Activated CD8-positive, alpha-beta T cell treated with anti-CD3 and anti-CD28 coated beads for 36 hours (primary cell): Measurements from ENCODE around the gene MYO1H. TPM values are rescaled to one million over a fixed set of nuclear protein-coding genes. Genes with fewer than 3 reads are reported as not detected.
"Not testable (repeated sequence)": the region's sequence is repeated elsewhere in the genome, so short reads cannot be mapped to it uniquely, and the experiment has no call there.

Source experiments
- ATAC-seq: fragments of 200-7000 bp; cut with Tn5 transposase; one replicate; pipeline ENCODE4 v1.10.0; 2021; ENCODE audit warnings: mild to moderate bottlenecking, moderate library complexity
- CTCF ChIA-PET: fragments of 350-600 bp; sonication (Branson Sonifier 250); formaldehyde crosslinking; loops from one replicate; lab custom pipeline; 2021; ENCODE audit warnings: antibody characterized with exemption; lab: Charles Lee
- POLR2A ChIA-PET: fragments of 350-600 bp; sonication (Branson Sonifier 250); formaldehyde crosslinking; loops from one replicate; lab custom pipeline; 2021; ENCODE audit warnings: antibody characterized with exemption; lab: Charles Lee
- DNase-seq: peaks from one replicate; pipeline ENCODE4 v3.0.0-alpha.2; 2020
- H3K27ac Mint-ChIP-seq: one replicate; pipeline ENCODE4 v1.8.0; 2021; ENCODE audit warnings: mild to moderate bottlenecking, mixed read lengths
- H3K27me3 Mint-ChIP-seq: one replicate; pipeline ENCODE4 v1.8.0; 2021; ENCODE audit warnings: mixed read lengths
- H3K36me3 Mint-ChIP-seq: one replicate; pipeline ENCODE4 v1.8.0; 2021; ENCODE audit warnings: low read depth, mixed read lengths
- H3K4me1 Mint-ChIP-seq: one replicate; pipeline ENCODE4 v1.8.0; 2021; ENCODE audit warnings: low read depth, mixed read lengths
- H3K4me3 Mint-ChIP-seq: one replicate; pipeline ENCODE4 v1.8.0; 2021; ENCODE audit warnings: mild to moderate bottlenecking, moderate library complexity, mixed read lengths
- H3K9me3 Mint-ChIP-seq: one replicate; pipeline ENCODE4 v1.8.0; 2021; ENCODE audit warnings: mixed read lengths
- intact Hi-C: fragments of 100-400 bp; cut with micrococcal nuclease; formaldehyde crosslinking; loops from one replicate; pipeline ENCODE4 v1.10.0; 2022
- total RNA-seq, 2 experiments: library from RNA; stranded (reverse); gene quantifications; one replicate each; pipeline ENCODE4 v1.2.3, GENCODE V29; 2021
- TF ChIP-seq, protein P1 (sequence below): fragments of 200-600 bp; IDR thresholded peaks from one replicate; pipeline ENCODE4 v1.8.0; 2022; ENCODE audit warnings: antibody characterized with exemption, mild to moderate bottlenecking

MYO1H gene
- total RNA-seq, 2 experiments from 2014 or later: not detected

DNA sequence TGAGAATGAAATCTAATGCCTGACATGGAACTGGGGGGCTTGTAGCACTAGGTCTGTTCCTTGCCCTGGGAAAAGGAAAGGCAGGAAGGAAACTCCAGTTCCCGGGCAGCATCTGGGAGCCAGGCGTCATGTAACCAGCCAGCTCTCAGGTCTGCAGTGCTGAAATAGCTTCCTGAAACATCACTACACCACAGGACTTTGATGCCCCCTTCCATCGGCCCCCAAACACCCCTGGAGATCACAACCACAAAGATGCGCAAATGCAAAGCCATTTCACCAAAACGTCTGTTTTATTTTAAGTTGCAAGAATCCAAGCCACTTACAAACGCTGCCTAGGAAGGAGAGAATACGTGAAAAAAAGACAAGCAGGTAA lies 88.5 kb downstream of the MYO1H start:
- Mint-ChIP-seq H3K27ac (no peak overlapping the region), H3K4me1 (peaks cover 10% of the 10 kb centered on the region), H3K36me3 (no peaks in the 10 kb centered on the region), H3K4me3 (no peak overlapping the region), H3K27me3 (no peaks in the 10 kb centered on the region), H3K9me3 (no peaks in the 10 kb centered on the region)
- no peak for ATAC-seq
- POLR2A ChIA-PET: no interaction called here
- CTCF ChIA-PET: interaction anchor here (1.2 kb wide), 1 partner anchor 79 kb away, joined by 3 read pairs; no protein-coding TSS in a partner anchor
- intact Hi-C loops: no loop called here
- TF ChIP-seq, protein P1, sequence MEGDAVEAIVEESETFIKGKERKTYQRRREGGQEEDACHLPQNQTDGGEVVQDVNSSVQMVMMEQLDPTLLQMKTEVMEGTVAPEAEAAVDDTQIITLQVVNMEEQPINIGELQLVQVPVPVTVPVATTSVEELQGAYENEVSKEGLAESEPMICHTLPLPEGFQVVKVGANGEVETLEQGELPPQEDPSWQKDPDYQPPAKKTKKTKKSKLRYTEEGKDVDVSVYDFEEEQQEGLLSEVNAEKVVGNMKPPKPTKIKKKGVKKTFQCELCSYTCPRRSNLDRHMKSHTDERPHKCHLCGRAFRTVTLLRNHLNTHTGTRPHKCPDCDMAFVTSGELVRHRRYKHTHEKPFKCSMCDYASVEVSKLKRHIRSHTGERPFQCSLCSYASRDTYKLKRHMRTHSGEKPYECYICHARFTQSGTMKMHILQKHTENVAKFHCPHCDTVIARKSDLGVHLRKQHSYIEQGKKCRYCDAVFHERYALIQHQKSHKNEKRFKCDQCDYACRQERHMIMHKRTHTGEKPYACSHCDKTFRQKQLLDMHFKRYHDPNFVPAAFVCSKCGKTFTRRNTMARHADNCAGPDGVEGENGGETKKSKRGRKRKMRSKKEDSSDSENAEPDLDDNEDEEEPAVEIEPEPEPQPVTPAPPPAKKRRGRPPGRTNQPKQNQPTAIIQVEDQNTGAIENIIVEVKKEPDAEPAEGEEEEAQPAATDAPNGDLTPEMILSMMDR: no peak
- no peak for DNase-seq

DNA sequence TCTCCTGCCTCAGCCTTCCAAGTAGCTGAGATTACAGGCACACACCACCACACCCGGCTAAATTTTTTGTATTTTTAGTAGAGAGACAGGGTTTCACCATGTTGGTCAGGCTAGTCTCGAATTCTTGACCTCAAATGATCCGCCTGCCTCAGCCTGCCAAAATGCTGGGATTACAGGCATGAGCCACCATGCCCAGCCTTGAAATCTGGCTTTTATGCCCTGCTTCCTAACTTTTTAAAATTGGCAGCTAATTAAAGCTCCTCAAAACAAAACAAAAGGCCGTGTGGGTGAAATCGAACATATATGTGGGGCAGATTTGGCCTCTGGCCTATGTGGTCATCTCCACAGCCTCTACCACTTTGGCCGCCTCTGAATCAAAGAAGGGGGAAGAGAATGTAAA lies 91.5 kb downstream of the MYO1H start:
- TF ChIP-seq, protein P1: no peak

DNA sequence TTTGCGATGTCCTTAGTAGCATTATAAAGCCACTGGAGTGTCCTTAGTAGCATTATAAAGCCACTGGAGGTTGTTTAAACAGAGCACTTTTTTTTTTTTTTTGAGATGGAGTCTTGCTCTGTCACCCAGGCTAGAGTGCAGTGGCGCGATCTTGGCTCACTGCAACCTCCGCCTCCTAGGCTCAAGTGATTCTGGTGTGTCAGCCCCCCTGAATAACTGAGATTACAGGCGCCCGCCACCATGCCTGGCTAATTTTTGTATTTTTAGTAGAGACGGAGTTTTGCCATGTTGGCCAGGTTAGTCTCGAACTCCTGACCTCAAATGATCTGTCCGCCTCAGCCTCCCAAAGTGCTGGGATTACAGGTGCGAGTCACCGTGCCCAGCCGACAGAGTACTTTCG lies 92.3 kb downstream of the MYO1H start:
- H3K27me3 Mint-ChIP-seq, POLR2A ChIA-PET, intact Hi-C loops, H3K27ac Mint-ChIP-seq, DNase-seq, H3K36me3 Mint-ChIP-seq, ATAC-seq, H3K9me3 Mint-ChIP-seq, H3K4me3 Mint-ChIP-seq, H3K4me1 Mint-ChIP-seq, CTCF ChIA-PET: not testable (repeated sequence)

More for the DNA sequence above, 91.5 kb downstream of the MYO1H start:
- H3K4me3 Mint-ChIP-seq: no peak overlapping the region
- intact Hi-C loops: no loop called here
- ATAC-seq (no peak), DNase-seq (no peak)
- no peaks in the 10 kb centered on the region for H3K27me3 Mint-ChIP-seq
- no peaks in the 10 kb centered on the region for H3K4me1 Mint-ChIP-seq
- POLR2A ChIA-PET: no interaction called here
- no peaks in the 10 kb centered on the region for H3K9me3 Mint-ChIP-seq
- no peak overlapping the region for H3K27ac Mint-ChIP-seq
- CTCF ChIA-PET: interaction anchor here (2.7 kb wide), 1 partner anchor 11 kb away, joined by 12 read pairs; no protein-coding TSS in a partner anchor
- H3K36me3 Mint-ChIP-seq: no peaks in the 10 kb centered on the region

DNA sequence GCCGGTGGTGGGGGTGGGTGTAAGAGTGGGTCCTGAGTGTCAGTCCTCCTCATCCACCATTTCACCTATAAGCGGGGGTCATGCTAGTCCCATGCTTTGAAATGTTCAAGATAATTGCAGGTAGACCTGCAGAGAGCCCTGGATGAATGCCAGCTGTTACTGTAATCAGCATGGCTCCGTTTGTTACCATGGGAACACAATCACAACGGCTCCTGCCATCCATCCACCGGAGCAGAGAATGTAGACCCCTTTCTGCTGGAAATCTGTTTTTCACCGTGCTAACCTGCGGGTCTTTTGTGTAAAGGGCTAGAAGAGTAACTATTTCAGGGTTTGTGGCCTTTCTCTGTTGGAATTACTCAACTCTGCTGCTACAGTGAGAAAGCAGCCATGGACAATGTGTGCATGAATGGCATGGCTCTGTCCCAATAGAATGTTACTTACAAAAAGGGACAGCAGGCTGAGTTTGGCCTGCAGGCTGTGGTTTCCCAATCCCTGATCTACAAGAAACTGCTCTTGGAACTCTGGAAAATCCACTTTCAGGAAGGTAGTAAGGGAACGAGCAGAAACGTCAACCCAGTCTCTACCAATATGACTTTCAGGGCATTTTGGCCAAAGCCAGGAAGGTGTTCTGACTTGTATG lies 93.3 kb downstream of the MYO1H start:
- Mint-ChIP-seq H3K4me3 (no peak overlapping the region), H3K4me1 (no peaks in the 10 kb centered on the region), H3K9me3 (no peaks in the 10 kb centered on the region), H3K27ac (no peak overlapping the region), H3K27me3 (no peaks in the 10 kb centered on the region), H3K36me3 (no peaks in the 10 kb centered on the region)
- DNase-seq (no peak), ATAC-seq (no peak)
- TF ChIP-seq, protein P1: no peak
- POLR2A ChIA-PET: no interaction called here
- CTCF ChIA-PET: no interaction called here
- intact Hi-C loops: no loop called here

DNA sequence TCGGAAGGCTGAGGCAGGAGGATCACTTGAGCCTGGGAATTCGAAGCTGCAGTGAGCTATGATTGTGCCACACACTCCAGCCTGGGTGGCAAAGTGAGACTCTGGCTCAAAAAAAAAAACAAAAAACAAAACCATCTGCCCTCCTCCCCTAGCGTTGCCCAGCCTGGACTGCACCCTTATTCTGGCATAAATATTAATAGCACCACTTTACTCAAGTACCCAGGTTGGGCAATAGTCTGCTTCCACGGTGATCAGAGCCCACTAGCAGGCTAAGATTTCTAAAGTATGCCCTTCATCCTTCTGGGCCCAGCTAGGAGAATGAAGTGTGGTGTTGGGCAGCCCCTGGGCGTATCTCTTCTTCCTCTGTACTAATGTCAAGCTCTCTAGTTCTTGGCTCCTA lies 96.1 kb downstream of the MYO1H start:
- H3K36me3 Mint-ChIP-seq: peaks cover 3% of the 10 kb centered on the region
- H3K4me1 Mint-ChIP-seq: no peaks in the 10 kb centered on the region
- H3K27me3 Mint-ChIP-seq: no peaks in the 10 kb centered on the region
- CTCF ChIA-PET: interaction anchor here (0.8 to 3.1 kb wide), 3 partner anchors 10 to 50 kb away, joined by 4 to 20 read pairs (median 4); no protein-coding TSS in a partner anchor
- DNase-seq (no peak), ATAC-seq (no peak)
- H3K27ac Mint-ChIP-seq: no peak overlapping the region
- POLR2A ChIA-PET: no interaction called here
- TF ChIP-seq, protein P1: no peak
- H3K4me3 Mint-ChIP-seq: no peak overlapping the region
- H3K9me3 Mint-ChIP-seq: no peaks in the 10 kb centered on the region
- intact Hi-C loops: no loop called here
